Suprapubic skin (tissue), 4 donors: Measurements from ENCODE around the gene SHROOM3. TPM values are rescaled to one million over a fixed set of nuclear protein-coding genes. Genes with fewer than 3 reads are reported as not detected.

Experiments used
- DNase-seq, 2 donors: peaks; one replicate each; pipeline ENCODE4 v3.0.0-alpha.2; 2019; ENCODE audit warnings: low spot score in 2 of 2
- H3K27ac ChIP-seq: fragments of 200-600 bp; sonication (generic); one replicate; pipeline ENCODE4 v1.5.1; 2019
- H3K27me3 ChIP-seq: fragments of 200-600 bp; sonication (generic); one replicate; pipeline ENCODE4 v1.5.1; 2019
- H3K36me3 ChIP-seq: fragments of 200-600 bp; sonication (generic); one replicate; pipeline ENCODE4 v1.5.1; 2019
- H3K4me1 ChIP-seq: fragments of 200-600 bp; sonication (generic); one replicate; pipeline ENCODE4 v1.5.1; 2019
- H3K4me3 ChIP-seq: fragments of 200-600 bp; sonication (generic); one replicate; pipeline ENCODE4 v1.5.1; 2019; ENCODE audit warnings: mild to moderate bottlenecking
- H3K9me3 ChIP-seq: fragments of 200-600 bp; sonication (generic); one replicate; pipeline ENCODE4 v1.5.1; 2019
- CTCF ChIP-seq, 2 donors: fragments of 200-600 bp in 1 of 2; fragments of 450-650 bp in 1 of 2; sonication (generic) in 1 of 2; IDR thresholded peaks; one replicate each; pipeline ENCODE4 v1.5.1; 2016 to 2019; ENCODE audit warnings: antibody characterized with exemption in 2 of 2, mild to moderate bottlenecking in 1 of 2, moderate library complexity in 1 of 2
- EP300 ChIP-seq: sonication (generic); formaldehyde crosslinking; IDR thresholded peaks from one replicate; pipeline ENCODE4 v1.6.1; 2017; ENCODE audit warnings: antibody characterized with exemption
- POLR2A ChIP-seq, 2 donors: fragments of 450-650 bp; IDR thresholded peaks; one replicate each; pipeline ENCODE4 v1.6.1; 2017; ENCODE audit warnings: antibody characterized with exemption in 2 of 2, mild to moderate bottlenecking in 2 of 2, moderate library complexity in 2 of 2
- POLR2AphosphoS5 ChIP-seq, 3 donors: sonication (generic); formaldehyde crosslinking; IDR thresholded peaks; one replicate each; pipeline ENCODE4 v1.6.1; 2017; ENCODE audit warnings: antibody characterized with exemption in 3 of 3
- WGBS: methylation state at CpG from one replicate; pipeline ENCODE4 v1.1.5; 2018; 5-methylcytosine and 5-hydroxymethylcytosine counted together
- total RNA-seq, 4 donors: library from RNA; depleted of rRNA; stranded (reverse); fragments of >200 nt; gene quantifications; one replicate each; pipeline ENCODE4 v1.1.0, GENCODE V29; 2016

Gene SHROOM3
- total RNA-seq, 4 donors from 2014 or later, result 25.7 to 41.4 (median 29.8) TPM

GRCh38 chr4:76578002-76578560, 143.1 kb downstream of the SHROOM3 start:
- H3K27ac ChIP-seq, result no peak overlapping the region
- DNase-seq, result no peak
- TF ChIP-seq CTCF (IDR thresholded peaks at IDR 0.05), result no peak
- TF ChIP-seq POLR2AphosphoS5 (IDR thresholded peaks at IDR 0.05), result no peak
- no peak for TF ChIP-seq POLR2A (IDR thresholded peaks at IDR 0.05)
- TF ChIP-seq EP300, result no peak
- peaks cover 4% of the 10 kb centered on the region for H3K27me3 ChIP-seq
- WGBS, result 70% methylated on average over 2 of the region's 2 CpGs
- no peaks in the 10 kb centered on the region for H3K36me3 ChIP-seq
- H3K4me1 ChIP-seq, result no peaks in the 10 kb centered on the region
- no peak overlapping the region for H3K4me3 ChIP-seq
- H3K9me3 ChIP-seq, result no peaks in the 10 kb centered on the region

GRCh38 chr4:76579596-76580375, 144.8 kb downstream of the SHROOM3 start:
- no peak for DNase-seq
- WGBS, result 54% methylated on average over 14 of the region's 14 CpGs
- H3K4me1 ChIP-seq, result no peaks in the 10 kb centered on the region
- no peaks in the 10 kb centered on the region for H3K36me3 ChIP-seq
- TF ChIP-seq POLR2AphosphoS5 (IDR thresholded peaks at IDR 0.05), result no peak
- TF ChIP-seq CTCF (IDR thresholded peaks at IDR 0.05), result no peak
- TF ChIP-seq EP300, result no peak
- no peak for TF ChIP-seq POLR2A (IDR thresholded peaks at IDR 0.05)
- no peak overlapping the region for H3K4me3 ChIP-seq
- no peaks in the 10 kb centered on the region for H3K9me3 ChIP-seq
- H3K27me3 ChIP-seq, result peaks cover 4% of the 10 kb centered on the region
- no peak overlapping the region for H3K27ac ChIP-seq

GRCh38 chr4:76581077-76581962, 146.3 kb downstream of the SHROOM3 start:
- no peak for DNase-seq
- Histone ChIP-seq H3K27ac (no peak overlapping the region), H3K4me3 (no peak overlapping the region), H3K9me3 (no peaks in the 10 kb centered on the region), H3K36me3 (no peaks in the 10 kb centered on the region), H3K27me3 (peaks cover 10% of the 10 kb centered on the region), H3K4me1 (peaks cover 9% of the 10 kb centered on the region)
- 72% methylated on average over 4 of the region's 4 CpGs for WGBS
- no peak for TF ChIP-seq EP300
- no peak for TF ChIP-seq CTCF (IDR thresholded peaks at IDR 0.05)
- TF ChIP-seq POLR2AphosphoS5 (IDR thresholded peaks at IDR 0.05), result no peak
- no peak for TF ChIP-seq POLR2A (IDR thresholded peaks at IDR 0.05)

- H3K36me3 ChIP-seq, result no peaks in the 10 kb centered on the region
- no peaks in the 10 kb centered on the region for H3K9me3 ChIP-seq
- no peak overlapping the region for H3K4me3 ChIP-seq
- H3K27me3 ChIP-seq, result peaks cover 9% of the 10 kb centered on the region
- TF ChIP-seq POLR2A (IDR thresholded peaks at IDR 0.05) (no peak), CTCF (IDR thresholded peaks at IDR 0.05) (no peak), POLR2AphosphoS5 (IDR thresholded peaks at IDR 0.05) (no peak), EP300 (no peak)
- no peak overlapping the region for H3K27ac ChIP-seq
- peaks cover 9% of the 10 kb centered on the region for H3K4me1 ChIP-seq
- 76% methylated on average over 2 of the region's 2 CpGs for WGBS
- DNase-seq, result no peak
Observed at GRCh38 chr4:76582074-76582816, 147.2 kb downstream of the SHROOM3 start.
